ENCODE data around the gene TRABD2A.

The TRABD2A gene

DNA sequence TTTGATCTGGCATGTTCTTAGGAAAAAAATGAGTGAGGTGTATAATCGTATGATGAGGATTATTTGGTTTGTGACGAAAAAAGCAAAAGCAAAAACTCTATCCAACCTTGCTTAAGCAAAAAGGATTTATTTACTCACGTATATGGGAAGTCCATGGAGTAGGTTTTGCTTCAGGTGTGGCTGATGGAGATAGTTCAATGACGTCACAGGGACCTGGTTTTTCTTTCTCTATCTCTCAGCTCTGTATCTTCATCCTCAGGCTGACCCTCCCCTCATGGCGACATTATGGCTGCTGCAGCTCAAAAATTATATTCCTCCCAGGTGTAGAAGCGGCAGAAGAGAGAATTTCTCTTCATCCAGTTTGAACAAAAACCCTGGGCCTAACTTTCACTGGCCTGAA is 33.5 kb upstream of the TRABD2A start:
- Histone ChIP-seq H3K4me1 (ENCODE audit: control insufficient read depth in 1 of 2, insufficient read depth in 2 of 2, low read length in 2 of 2) (peaks cover 0 to under 1% of the 10 kb centered on the region in 2 donors), H3K36me3 (ENCODE audit: control insufficient read depth in 1 of 2, insufficient read depth in 2 of 2, low read length in 2 of 2) (no peaks in the 10 kb centered on the region), H3K4me3 (ENCODE audit: low read depth in 1 of 2, low read length in 2 of 2) (no peak overlapping the region), H3K9me3 (ENCODE audit: control insufficient read depth in 1 of 2, low read length in 2 of 2) (no peaks in the 10 kb centered on the region), H3K27me3 (ENCODE audit: low read depth, low read length) (no peaks in the 10 kb centered on the region), H3K27ac (ENCODE audit: low read length) (no peak overlapping the region)

- Histone ChIP-seq H3K4me3 (ENCODE audit: low read depth in 1 of 2, low read length in 2 of 2) (no peak overlapping the region), H3K4me1 (ENCODE audit: control insufficient read depth in 1 of 2, insufficient read depth in 2 of 2, low read length in 2 of 2) (no peaks in the 10 kb centered on the region), H3K27me3 (ENCODE audit: low read depth, low read length) (no peaks in the 10 kb centered on the region), H3K36me3 (ENCODE audit: control insufficient read depth in 1 of 2, insufficient read depth in 2 of 2, low read length in 2 of 2) (no peaks in the 10 kb centered on the region), H3K9me3 (ENCODE audit: control insufficient read depth in 1 of 2, low read length in 2 of 2) (no peaks in the 10 kb centered on the region), H3K27ac (ENCODE audit: low read length) (no peak overlapping the region)
Measured at GRCh38 chr2:84912984-84913383, 32.1 kb upstream of the TRABD2A start.

DNA sequence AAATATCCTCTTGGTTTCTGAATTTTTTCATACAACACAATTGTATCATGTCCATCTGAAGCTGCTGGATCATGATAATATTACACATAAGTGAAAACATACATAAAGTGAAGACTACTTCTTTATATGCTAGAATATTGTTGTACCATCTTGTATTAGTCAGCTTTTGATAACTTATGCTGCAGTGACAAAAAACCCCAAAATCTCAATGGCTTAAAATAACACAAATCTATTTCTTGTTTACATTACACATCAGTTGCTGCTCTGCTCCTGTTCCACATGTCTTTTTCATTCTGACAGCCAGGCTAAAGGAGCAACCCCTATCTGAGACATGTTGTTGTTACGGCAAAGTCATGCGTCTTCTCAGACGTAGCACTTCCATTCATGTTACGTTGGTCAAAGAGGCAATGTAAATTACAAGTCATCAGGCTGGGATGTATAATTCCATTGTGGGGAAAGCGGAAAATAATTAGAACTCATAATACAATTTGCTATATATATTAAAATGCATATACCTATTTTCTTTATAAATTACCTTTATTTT is 30.3 kb upstream of the TRABD2A start:
- H3K4me1 ChIP-seq (ENCODE audit: control insufficient read depth in 1 of 2, insufficient read depth in 2 of 2, low read length in 2 of 2), result no peaks in the 10 kb centered on the region
- H3K27ac ChIP-seq (ENCODE audit: low read length), result no peak overlapping the region
- H3K36me3 ChIP-seq (ENCODE audit: control insufficient read depth in 1 of 2, insufficient read depth in 2 of 2, low read length in 2 of 2), result peaks cover 0 to 5% of the 10 kb centered on the region in 2 donors
- H3K27me3 ChIP-seq (ENCODE audit: low read depth, low read length), result no peaks in the 10 kb centered on the region
- H3K9me3 ChIP-seq (ENCODE audit: control insufficient read depth in 1 of 2, low read length in 2 of 2), result no peaks in the 10 kb centered on the region
- no peak overlapping the region for H3K4me3 ChIP-seq (ENCODE audit: low read depth in 1 of 2, low read length in 2 of 2)

GRCh38 chr2:84908948-84909713 is 28.2 kb upstream of the TRABD2A start:
- no peak overlapping the region for H3K4me3 ChIP-seq (ENCODE audit: low read depth in 1 of 2, low read length in 2 of 2)
- no peak overlapping the region for H3K27ac ChIP-seq (ENCODE audit: low read length)
- peaks cover 0 to 10% of the 10 kb centered on the region in 2 donors for H3K36me3 ChIP-seq (ENCODE audit: control insufficient read depth in 1 of 2, insufficient read depth in 2 of 2, low read length in 2 of 2)
- no peaks in the 10 kb centered on the region for H3K9me3 ChIP-seq (ENCODE audit: control insufficient read depth in 1 of 2, low read length in 2 of 2)
- H3K27me3 ChIP-seq (ENCODE audit: low read depth, low read length), result no peaks in the 10 kb centered on the region
- H3K4me1 ChIP-seq (ENCODE audit: control insufficient read depth in 1 of 2, insufficient read depth in 2 of 2, low read length in 2 of 2), result no peaks in the 10 kb centered on the region

DNA sequence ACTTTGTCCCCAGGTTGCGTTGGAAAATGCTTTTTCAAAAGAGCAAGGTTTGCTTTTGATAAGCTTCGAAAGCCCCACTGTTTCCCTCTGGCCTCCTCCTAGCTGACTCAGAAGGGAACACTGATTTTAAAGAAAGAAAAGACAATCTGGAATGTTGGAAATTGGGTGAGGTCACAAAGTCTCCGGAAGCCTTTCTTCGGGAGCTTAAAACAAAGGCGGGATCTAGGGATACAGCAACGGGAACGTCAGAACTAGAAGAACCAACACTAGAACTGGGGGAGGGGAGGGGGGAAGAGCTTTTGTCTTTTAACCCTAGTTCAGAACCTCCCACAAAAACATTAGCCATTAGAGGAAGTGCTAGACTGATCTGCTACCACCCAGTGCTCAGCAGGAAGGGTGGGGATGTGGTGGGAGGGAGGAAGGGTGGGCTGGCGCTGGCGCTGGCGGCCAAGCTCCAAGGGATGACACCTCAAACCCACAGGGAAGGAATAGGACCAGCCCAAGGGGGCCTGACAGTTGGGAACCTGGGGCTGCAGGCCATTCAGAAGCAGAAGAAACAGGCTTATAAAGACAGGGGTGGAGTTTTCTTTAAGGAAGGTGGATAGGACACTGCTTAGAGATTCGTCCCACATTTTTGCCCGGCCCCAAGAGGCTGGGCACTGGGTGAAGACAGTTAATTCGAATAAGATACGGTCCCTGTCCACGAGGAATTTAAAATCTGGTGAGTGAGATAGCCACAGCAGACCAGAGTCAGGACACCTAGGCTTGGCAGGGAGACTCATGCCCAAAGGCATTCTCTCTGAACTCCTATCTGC is 26.2 kb upstream of the TRABD2A start:
- no peaks in the 10 kb centered on the region for H3K9me3 ChIP-seq (ENCODE audit: control insufficient read depth in 1 of 2, low read length in 2 of 2)
- H3K4me1 ChIP-seq (ENCODE audit: control insufficient read depth in 1 of 2, insufficient read depth in 2 of 2, low read length in 2 of 2), result no peaks in the 10 kb centered on the region
- peak overlapping the region; percentile 94 for H3K27ac ChIP-seq (ENCODE audit: low read length)
- H3K36me3 ChIP-seq (ENCODE audit: control insufficient read depth in 1 of 2, insufficient read depth in 2 of 2, low read length in 2 of 2), result peaks cover 0 to 10% of the 10 kb centered on the region in 2 donors
- no peaks in the 10 kb centered on the region for H3K27me3 ChIP-seq (ENCODE audit: low read depth, low read length)
- peak overlapping the region; percentile 91 to 96 for H3K4me3 ChIP-seq (ENCODE audit: low read depth in 1 of 2, low read length in 2 of 2)

- H3K4me1 ChIP-seq (ENCODE audit: control insufficient read depth in 1 of 2, insufficient read depth in 2 of 2, low read length in 2 of 2), result no peaks in the 10 kb centered on the region
- peaks cover 0 to 10% of the 10 kb centered on the region in 2 donors for H3K36me3 ChIP-seq (ENCODE audit: control insufficient read depth in 1 of 2, insufficient read depth in 2 of 2, low read length in 2 of 2)
- peak overlapping the region; percentile 94 for H3K27ac ChIP-seq (ENCODE audit: low read length)
- H3K4me3 ChIP-seq (ENCODE audit: low read depth in 1 of 2, low read length in 2 of 2), result peak overlapping the region; percentile 91 to 96
- H3K27me3 ChIP-seq (ENCODE audit: low read depth, low read length), result no peaks in the 10 kb centered on the region
- H3K9me3 ChIP-seq (ENCODE audit: control insufficient read depth in 1 of 2, low read length in 2 of 2), result no peaks in the 10 kb centered on the region
Measured at GRCh38 chr2:84906108-84906899, 25.4 kb upstream of the TRABD2A start.

GRCh38 chr2:84905181-84906107 is 24.6 kb upstream of the TRABD2A start, which contains the start of gene TMSB10:
Gene TMSB10, plus strand, starts transcription at chr2:84905656.
- H3K36me3 ChIP-seq (ENCODE audit: control insufficient read depth in 1 of 2, insufficient read depth in 2 of 2, low read length in 2 of 2), result peaks cover 0 to 10% of the 10 kb centered on the region in 2 donors

GRCh38 chr2:84904717-84905174 is 23.9 kb upstream of the TRABD2A start:
- H3K27me3 ChIP-seq (ENCODE audit: low read depth, low read length), result no peaks in the 10 kb centered on the region
- H3K36me3 ChIP-seq (ENCODE audit: control insufficient read depth in 1 of 2, insufficient read depth in 2 of 2, low read length in 2 of 2), result peaks cover 0 to 10% of the 10 kb centered on the region in 2 donors
- H3K4me1 ChIP-seq (ENCODE audit: control insufficient read depth in 1 of 2, insufficient read depth in 2 of 2, low read length in 2 of 2), result no peaks in the 10 kb centered on the region
- no peaks in the 10 kb centered on the region for H3K9me3 ChIP-seq (ENCODE audit: control insufficient read depth in 1 of 2, low read length in 2 of 2)
- H3K27ac ChIP-seq (ENCODE audit: low read length), result peak overlapping the region; percentile 68
- H3K4me3 ChIP-seq (ENCODE audit: low read depth in 1 of 2, low read length in 2 of 2), result peak overlapping the region; percentile 61 to 91

More at GRCh38 chr2:84905181-84906107, 24.6 kb upstream of the TRABD2A start, which contains the start of gene TMSB10:
- Histone ChIP-seq H3K27ac (ENCODE audit: low read length) (peak within 1 kb of the TSS; percentile 94), H3K4me1 (ENCODE audit: control insufficient read depth in 1 of 2, insufficient read depth in 2 of 2, low read length in 2 of 2) (no peaks in the 10 kb centered on the region), H3K4me3 (ENCODE audit: low read depth in 1 of 2, low read length in 2 of 2) (peak within 1 kb of the TSS; percentile 91 to 96), H3K9me3 (ENCODE audit: control insufficient read depth in 1 of 2, low read length in 2 of 2) (no peaks in the 10 kb centered on the region), H3K27me3 (ENCODE audit: low read depth, low read length) (no peaks in the 10 kb centered on the region)

- Histone ChIP-seq H3K9me3 (ENCODE audit: control insufficient read depth in 1 of 2, low read length in 2 of 2) (no peaks in the 10 kb centered on the region), H3K4me1 (ENCODE audit: control insufficient read depth in 1 of 2, insufficient read depth in 2 of 2, low read length in 2 of 2) (peaks cover 0 to 5% of the 10 kb centered on the region in 2 donors), H3K36me3 (ENCODE audit: control insufficient read depth in 1 of 2, insufficient read depth in 2 of 2, low read length in 2 of 2) (peaks cover 0 to 10% of the 10 kb centered on the region in 2 donors), H3K27ac (ENCODE audit: low read length) (peak overlapping the region; percentile 61), H3K4me3 (ENCODE audit: low read depth in 1 of 2, low read length in 2 of 2) (peak overlapping the region in 1 of 2 donors; percentile 55), H3K27me3 (ENCODE audit: low read depth, low read length) (no peaks in the 10 kb centered on the region)
Measured at GRCh38 chr2:84904151-84904550, 23.3 kb upstream of the TRABD2A start.

DNA sequence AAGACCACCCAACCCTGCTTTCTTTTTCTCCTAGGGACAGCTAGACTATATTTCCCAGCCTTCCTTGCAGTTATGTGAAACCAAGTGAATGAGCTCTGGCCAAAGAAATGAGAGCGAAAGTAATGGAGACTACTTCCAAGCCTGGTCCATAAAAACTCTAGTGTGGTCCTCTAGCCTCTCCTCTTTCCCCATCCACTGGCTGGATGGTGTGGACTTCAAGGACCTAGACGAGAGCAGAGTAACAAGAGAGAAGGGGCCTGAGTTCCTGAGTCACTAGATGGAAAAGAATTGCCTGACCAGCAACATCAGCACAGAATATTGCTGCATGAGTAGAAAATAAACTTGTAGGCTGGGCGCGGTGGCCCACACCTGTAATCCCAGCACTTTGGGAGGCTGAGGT is 21.6 kb upstream of the TRABD2A start:
- H3K4me1 ChIP-seq (ENCODE audit: control insufficient read depth in 1 of 2, insufficient read depth in 2 of 2, low read length in 2 of 2), result peaks cover 0 to 13% of the 10 kb centered on the region in 2 donors
- no peak overlapping the region for H3K4me3 ChIP-seq (ENCODE audit: low read depth in 1 of 2, low read length in 2 of 2)
- H3K27me3 ChIP-seq (ENCODE audit: low read depth, low read length), result no peaks in the 10 kb centered on the region
- H3K9me3 ChIP-seq (ENCODE audit: control insufficient read depth in 1 of 2, low read length in 2 of 2), result no peaks in the 10 kb centered on the region
- H3K27ac ChIP-seq (ENCODE audit: low read length), result no peak overlapping the region
- peaks cover 0 to 10% of the 10 kb centered on the region in 2 donors for H3K36me3 ChIP-seq (ENCODE audit: control insufficient read depth in 1 of 2, insufficient read depth in 2 of 2, low read length in 2 of 2)
